ENCODE measurements around the gene RASSF7. TPM values are rescaled to one million over a fixed set of nuclear protein-coding genes. Genes with fewer than 3 reads are reported as not detected.

RASSF7 gene
- total RNA-seq, 4 donors from 2014 or later: 0.49 to 7.6 (median 4.5) TPM

- no peak for TF ChIP-seq CTCF (IDR thresholded peaks at IDR 0.05; ENCODE audit: low read depth)
Measured at GRCh38 chr11:590997-591396, 30.2 kb downstream of the RASSF7 start.

GRCh38 chr11:592501-592900 lies 31.7 kb downstream of the RASSF7 start:
- TF ChIP-seq CTCF (IDR thresholded peaks at IDR 0.05; ENCODE audit: low read depth): no peak

GRCh38 chr11:592918-593317 lies 32.1 kb downstream of the RASSF7 start:
- no peak for TF ChIP-seq CTCF (IDR thresholded peaks at IDR 0.05; ENCODE audit: low read depth)

GRCh38 chr11:593347-593746 lies 32.6 kb downstream of the RASSF7 start:
- no peak for TF ChIP-seq CTCF (IDR thresholded peaks at IDR 0.05; ENCODE audit: low read depth)

GRCh38 chr11:595400-595799 lies 34.6 kb downstream of the RASSF7 start:
- TF ChIP-seq CTCF (IDR thresholded peaks at IDR 0.05; ENCODE audit: low read depth): no peak

GRCh38 chr11:596374-596773 lies 35.6 kb downstream of the RASSF7 start:
- TF ChIP-seq CTCF (IDR thresholded peaks at IDR 0.05; ENCODE audit: low read depth): no peak

GRCh38 chr11:597166-597725 lies 36.5 kb downstream of the RASSF7 start:
- TF ChIP-seq CTCF (IDR thresholded peaks at IDR 0.05; ENCODE audit: low read depth): no peak
